ENCODE results near the gene MITF.

DNA sequence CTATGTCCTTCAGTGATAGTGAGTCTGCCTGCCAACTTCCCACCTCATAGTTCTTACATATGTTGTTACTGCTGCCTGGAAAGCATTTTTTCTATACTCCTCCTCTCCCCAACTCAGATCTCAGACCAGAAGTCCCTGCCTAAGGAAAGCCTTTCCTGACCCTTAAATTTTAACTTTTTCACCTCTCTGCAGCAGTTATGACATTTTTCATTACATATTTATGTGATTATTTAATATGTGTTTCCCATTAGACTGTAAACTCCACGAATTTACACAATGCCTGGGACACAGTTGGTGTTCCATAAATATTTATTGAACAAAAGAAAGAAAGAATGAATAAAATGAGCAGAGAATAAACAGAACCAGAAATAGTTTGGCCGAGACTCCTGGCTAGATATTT is 125.5 kb downstream of the MITF start:
- TF ChIP-seq, protein P1, sequence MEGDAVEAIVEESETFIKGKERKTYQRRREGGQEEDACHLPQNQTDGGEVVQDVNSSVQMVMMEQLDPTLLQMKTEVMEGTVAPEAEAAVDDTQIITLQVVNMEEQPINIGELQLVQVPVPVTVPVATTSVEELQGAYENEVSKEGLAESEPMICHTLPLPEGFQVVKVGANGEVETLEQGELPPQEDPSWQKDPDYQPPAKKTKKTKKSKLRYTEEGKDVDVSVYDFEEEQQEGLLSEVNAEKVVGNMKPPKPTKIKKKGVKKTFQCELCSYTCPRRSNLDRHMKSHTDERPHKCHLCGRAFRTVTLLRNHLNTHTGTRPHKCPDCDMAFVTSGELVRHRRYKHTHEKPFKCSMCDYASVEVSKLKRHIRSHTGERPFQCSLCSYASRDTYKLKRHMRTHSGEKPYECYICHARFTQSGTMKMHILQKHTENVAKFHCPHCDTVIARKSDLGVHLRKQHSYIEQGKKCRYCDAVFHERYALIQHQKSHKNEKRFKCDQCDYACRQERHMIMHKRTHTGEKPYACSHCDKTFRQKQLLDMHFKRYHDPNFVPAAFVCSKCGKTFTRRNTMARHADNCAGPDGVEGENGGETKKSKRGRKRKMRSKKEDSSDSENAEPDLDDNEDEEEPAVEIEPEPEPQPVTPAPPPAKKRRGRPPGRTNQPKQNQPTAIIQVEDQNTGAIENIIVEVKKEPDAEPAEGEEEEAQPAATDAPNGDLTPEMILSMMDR (IDR thresholded peaks at IDR 0.05), result no peak
- TF ChIP-seq POLR2A (IDR thresholded peaks at IDR 0.05) (no peak), POLR2AphosphoS5 (IDR thresholded peaks at IDR 0.05; ENCODE audit: insufficient read depth in 1 of 2, low read depth in 1 of 2) (no peak)
